GM23338 (cell line): ENCODE results near the gene DSG3.

Source experiments
- EZH2 ChIP-seq: fragments of 200-600 bp; sonication (generic); IDR thresholded peaks from one replicate; pipeline ENCODE4 v1.8.0; 2017; ENCODE audit warnings: antibody characterized with exemption, mild to moderate bottlenecking, low read depth; ENCODE audit not compliant: unreplicated experiment
- EZH2phosphoT487 ChIP-seq: fragments of 200-600 bp; sonication (generic); IDR thresholded peaks from one replicate; pipeline ENCODE4 v1.8.1; 2018; ENCODE audit warnings: antibody characterized with exemption; ENCODE audit not compliant: unreplicated experiment
- JUNB ChIP-seq: IDR thresholded peaks from one replicate; pipeline ENCODE4 v1.6.1; 2016; ENCODE audit warnings: antibody characterized with exemption; ENCODE audit not compliant: unreplicated experiment
- POLR2AphosphoS5 ChIP-seq: IDR thresholded peaks from 2 replicates; pipeline ENCODE4 v1.6.1; 2016; ENCODE audit warnings: antibody characterized with exemption, low read depth
- REST ChIP-seq: IDR thresholded peaks from one replicate; pipeline ENCODE4 v1.6.1; 2018; ENCODE audit warnings: antibody characterized with exemption; ENCODE audit not compliant: unreplicated experiment
- ZNF462 ChIP-seq: fragments of 250-450 bp; sonication (Bioruptor Pico); IDR thresholded peaks from 2 replicates; pipeline ENCODE4 v1.5.0; 2020; ENCODE audit warnings: mild to moderate bottlenecking, moderate library complexity
- TF ChIP-seq, protein P1 (sequence below), 2 experiments: fragments of 200-600 bp in 1 of 2; sonication (generic) in 1 of 2; conservative IDR thresholded peaks; 2 replicates each; pipeline versions ENCODE4 v1.5.1 to v1.6.1; 2016 to 2017; ENCODE audit warnings: antibody characterized with exemption in 2 of 2, low read depth in 2 of 2, mild to moderate bottlenecking in 2 of 2, moderate library complexity in 1 of 2

DNA sequence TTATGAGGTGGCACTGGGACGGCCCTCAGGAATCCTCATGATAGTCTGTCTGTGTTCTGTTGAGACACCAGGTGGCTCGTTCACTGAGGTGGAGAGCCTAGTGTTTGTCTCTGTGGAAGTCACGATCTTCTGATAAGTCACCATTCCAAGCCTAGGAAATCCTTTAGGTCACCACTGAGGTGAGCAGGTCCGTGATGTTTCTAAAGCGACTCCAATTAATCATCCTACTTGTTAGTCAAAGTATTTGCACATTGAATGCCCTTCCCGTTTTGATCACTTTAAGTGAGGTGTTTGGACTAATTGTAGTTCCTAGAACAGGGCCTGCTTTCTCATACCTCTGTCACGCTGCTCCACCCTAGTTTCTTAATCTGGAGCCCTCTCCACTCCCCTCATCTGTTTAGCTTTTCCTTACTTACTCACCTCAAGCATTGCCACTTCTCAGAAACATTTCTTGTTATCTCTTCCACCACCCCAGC is 28.0 kb upstream of the DSG3 start:
- TF ChIP-seq REST = no peak
- TF ChIP-seq POLR2AphosphoS5 = no peak
- TF ChIP-seq, protein P1, sequence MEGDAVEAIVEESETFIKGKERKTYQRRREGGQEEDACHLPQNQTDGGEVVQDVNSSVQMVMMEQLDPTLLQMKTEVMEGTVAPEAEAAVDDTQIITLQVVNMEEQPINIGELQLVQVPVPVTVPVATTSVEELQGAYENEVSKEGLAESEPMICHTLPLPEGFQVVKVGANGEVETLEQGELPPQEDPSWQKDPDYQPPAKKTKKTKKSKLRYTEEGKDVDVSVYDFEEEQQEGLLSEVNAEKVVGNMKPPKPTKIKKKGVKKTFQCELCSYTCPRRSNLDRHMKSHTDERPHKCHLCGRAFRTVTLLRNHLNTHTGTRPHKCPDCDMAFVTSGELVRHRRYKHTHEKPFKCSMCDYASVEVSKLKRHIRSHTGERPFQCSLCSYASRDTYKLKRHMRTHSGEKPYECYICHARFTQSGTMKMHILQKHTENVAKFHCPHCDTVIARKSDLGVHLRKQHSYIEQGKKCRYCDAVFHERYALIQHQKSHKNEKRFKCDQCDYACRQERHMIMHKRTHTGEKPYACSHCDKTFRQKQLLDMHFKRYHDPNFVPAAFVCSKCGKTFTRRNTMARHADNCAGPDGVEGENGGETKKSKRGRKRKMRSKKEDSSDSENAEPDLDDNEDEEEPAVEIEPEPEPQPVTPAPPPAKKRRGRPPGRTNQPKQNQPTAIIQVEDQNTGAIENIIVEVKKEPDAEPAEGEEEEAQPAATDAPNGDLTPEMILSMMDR (conservative IDR thresholded peaks at IDR 0.05; ENCODE audit: low read depth in 2 of 2) = no peak
- no peak for TF ChIP-seq JUNB
- TF ChIP-seq EZH2phosphoT487 = no peak
- no peak for TF ChIP-seq EZH2
- no peak for TF ChIP-seq ZNF462
